Brain microvascular endothelial cell (primary cell): ENCODE measurements around the gene KMT5B.
A peak's percentile ranks its signal among the peaks of the same experiment; 100 is the strongest.

Source experiments
- DNase-seq: peaks from one replicate; pipeline ENCODE4 v3.0.0-alpha.2; 2020
- H3K27ac ChIP-seq: fragments of 250-450 bp; sonication (Bioruptor Pico); 2 replicates; pipeline ENCODE4 v1.5.1; 2020; ENCODE audit warnings: mild to moderate bottlenecking, moderate library complexity
- H3K27me3 ChIP-seq: fragments of 250-450 bp; sonication (Bioruptor Pico); replicated peaks from 2 replicates; pipeline ENCODE4 v1.5.1; 2020; ENCODE audit warnings: mild to moderate bottlenecking
- H3K36me3 ChIP-seq: fragments of 250-450 bp; sonication (Bioruptor Pico); replicated peaks from 2 replicates; pipeline ENCODE4 v1.5.1; 2020; ENCODE audit warnings: mild to moderate bottlenecking
- H3K4me3 ChIP-seq: 2 replicates; pipeline ENCODE4 v1.5.1; 2011; ENCODE audit warnings: low read depth, mild to moderate bottlenecking, control low read depth, low read length, moderate library complexity
- CTCF ChIP-seq: IDR thresholded peaks from 2 replicates; pipeline ENCODE4 v1.5.1; 2011; ENCODE audit warnings: low read depth, mild to moderate bottlenecking, moderate library complexity, low read length, control low read depth, inconsistent platforms; ENCODE audit errors: missing control alignments
- in situ Hi-C: cut with HindIII; loops from 2 replicates; pipeline ENCODE4 v1.10.0; 2017; ENCODE audit warnings: low sequenced_read_pairs, low pct_ligation_motif_present

The KMT5B gene

GRCh38 chr11:68146704-68147474 is 66.2 kb downstream of the KMT5B start:
- no peak for TF ChIP-seq CTCF
- in situ Hi-C loops, result no loop called here
- no peaks in the 10 kb centered on the region for H3K27me3 ChIP-seq
- no peak overlapping the region for H3K27ac ChIP-seq
- no peaks in the 10 kb centered on the region for H3K36me3 ChIP-seq
- H3K4me3 ChIP-seq, result no peak overlapping the region
- DNase-seq, result peak; percentile 28

GRCh38 chr11:68146010-68146540 is 67.0 kb downstream of the KMT5B start:
- no peaks in the 10 kb centered on the region for H3K27me3 ChIP-seq
- H3K4me3 ChIP-seq, result no peak overlapping the region
- no peak for DNase-seq
- in situ Hi-C loops, result no loop called here
- no peak overlapping the region for H3K27ac ChIP-seq
- H3K36me3 ChIP-seq, result no peaks in the 10 kb centered on the region
- no peak for TF ChIP-seq CTCF

- no peak for TF ChIP-seq CTCF
- Histone ChIP-seq H3K36me3 (no peaks in the 10 kb centered on the region), H3K27ac (no peak overlapping the region), H3K27me3 (no peaks in the 10 kb centered on the region), H3K4me3 (no peak overlapping the region)
- in situ Hi-C loops, result no loop called here
- no peak for DNase-seq
These were observed 67.8 kb downstream of the KMT5B start for GRCh38 chr11:68145120-68145866.

GRCh38 chr11:68143310-68143689 is 69.8 kb downstream of the KMT5B start:
- Histone ChIP-seq H3K4me3 (no peak overlapping the region), H3K27me3 (no peaks in the 10 kb centered on the region), H3K27ac (no peak overlapping the region), H3K36me3 (no peaks in the 10 kb centered on the region)
- no peak for DNase-seq
- in situ Hi-C loops, result no loop called here
- TF ChIP-seq CTCF, result no peak

- DNase-seq, result no peak
- Histone ChIP-seq H3K27ac (no peak overlapping the region), H3K36me3 (no peaks in the 10 kb centered on the region), H3K27me3 (no peaks in the 10 kb centered on the region), H3K4me3 (no peak overlapping the region)
- no peak for TF ChIP-seq CTCF
- in situ Hi-C loops, result no loop called here
These were observed 70.4 kb downstream of the KMT5B start for GRCh38 chr11:68142441-68143309.
